Measurements from ENCODE around the gene CARNS1.

CARNS1 gene

DNA sequence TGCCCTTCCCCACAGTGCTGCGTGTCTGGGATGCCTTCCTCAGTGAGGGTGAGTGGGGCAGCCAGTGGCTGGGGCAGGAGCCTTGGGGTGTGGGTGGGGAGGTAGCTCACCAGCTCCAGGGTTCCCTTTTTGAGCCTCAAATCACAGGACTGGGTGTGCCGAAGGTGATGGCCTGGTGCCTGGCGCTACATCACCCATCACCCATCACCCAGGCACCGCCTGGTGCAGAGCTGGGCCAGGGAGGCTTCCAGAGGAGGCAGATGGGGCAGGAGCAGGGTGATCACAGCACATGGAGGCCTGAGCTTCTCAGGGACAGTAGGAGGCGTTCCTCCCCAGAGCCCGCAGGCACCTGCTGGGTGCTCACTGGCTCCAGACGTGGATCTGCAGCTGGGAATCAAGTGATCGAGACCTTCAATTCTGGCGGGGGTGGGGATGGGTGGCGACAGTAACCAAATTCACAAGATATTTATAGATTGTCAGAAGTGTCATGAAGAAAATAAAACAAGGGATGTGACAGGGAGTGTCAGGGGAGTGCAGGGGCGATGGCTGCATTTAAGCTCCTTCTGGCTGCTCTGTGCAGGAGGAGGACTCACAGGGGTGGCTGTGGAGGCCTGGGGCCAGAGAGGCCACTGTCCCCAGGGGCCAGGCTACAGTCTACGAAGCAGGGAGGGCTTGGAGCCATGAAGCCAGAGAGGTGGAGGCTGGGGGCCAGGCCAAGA is 8.3 kb upstream of the CARNS1 start:
- no peak for DNase-seq (ENCODE audit: low spot score)
- no peak overlapping the region for H3K9ac ChIP-seq (ENCODE audit: low read depth, low read length, poor library complexity)

GRCh38 chr11:67407688-67408163 is 7.8 kb upstream of the CARNS1 start:
- Histone ChIP-seq H2BK12ac (ENCODE audit: low read length) (no peak overlapping the region), H3K4me1 (ENCODE audit: control insufficient read depth in 2 of 2, insufficient read depth in 1 of 2, low read depth in 1 of 2, low read length in 2 of 2) (peaks cover 15 to 21% of the 10 kb centered on the region in 2 donors), H3K27ac (replicated peaks; ENCODE audit: low read length) (no peak overlapping the region), H3K14ac (ENCODE audit: low read length) (no peak overlapping the region), H3K27me3 (ENCODE audit: control insufficient read depth in 3 of 3, insufficient read depth in 3 of 3, low read depth in 1 of 3, low read length in 3 of 3) (no peaks in the 10 kb centered on the region), H2BK5ac (ENCODE audit: low read length) (no peak overlapping the region), H2AK5ac (ENCODE audit: low read depth, low read length) (no peak overlapping the region), H3K18ac (ENCODE audit: low read length) (no peak overlapping the region), H3K9ac (ENCODE audit: low read depth, low read length, poor library complexity) (no peak overlapping the region), H3K4me3 (ENCODE audit: low read length in 2 of 2) (no peak overlapping the region), H2BK120ac (ENCODE audit: low read depth, low read length) (no peak overlapping the region), H3K36me3 (replicated peaks in 1 of 2; ENCODE audit: control insufficient read depth in 2 of 2, insufficient read depth in 2 of 2, low read length in 2 of 2) (no peaks in the 10 kb centered on the region), H3K4me2 (ENCODE audit: insufficient read depth, low read length, poor library complexity, severe bottlenecking) (no peak overlapping the region), H4K8ac (ENCODE audit: low read depth, low read length) (no peak overlapping the region), H3K23ac (ENCODE audit: low read depth, low read length, poor library complexity) (no peak overlapping the region), H2AFZ (ENCODE audit: low read length) (no peak overlapping the region), H2BK15ac (ENCODE audit: low read length) (no peak overlapping the region), H3K9me3 (replicated peaks in 1 of 2; ENCODE audit: control insufficient read depth in 2 of 2, insufficient read depth in 1 of 2, low read depth in 1 of 2, low read length in 2 of 2) (no peaks in the 10 kb centered on the region), H3K79me1 (ENCODE audit: low read depth, low read length) (peaks cover 2% of the 10 kb centered on the region), H3K4ac (ENCODE audit: low read length) (no peak overlapping the region), H4K91ac (ENCODE audit: low read depth, low read length, poor library complexity) (no peak overlapping the region)
- no CpG with 5 or more reads among the region's 12 CpGs for WGBS, 2 donors (ENCODE audit: extremely low coverage in 2 of 2, insufficient read length in 2 of 2, insufficient replicate concordance in 1 of 2)
- no peak for DNase-seq (ENCODE audit: low spot score)

More for the DNA sequence above, 8.3 kb upstream of the CARNS1 start:
- Histone ChIP-seq H3K23ac (ENCODE audit: low read depth, low read length, poor library complexity) (peak overlapping the region; percentile 80), H3K18ac (ENCODE audit: low read length) (peak overlapping the region; percentile 64), H3K14ac (ENCODE audit: low read length) (peak overlapping the region; percentile 38), H2AFZ (ENCODE audit: low read length) (no peak overlapping the region), H2BK5ac (ENCODE audit: low read length) (peak overlapping the region; percentile 53), H3K27me3 (ENCODE audit: control insufficient read depth in 3 of 3, insufficient read depth in 3 of 3, low read depth in 1 of 3, low read length in 3 of 3) (no peaks in the 10 kb centered on the region), H3K4me2 (ENCODE audit: insufficient read depth, low read length, poor library complexity, severe bottlenecking) (no peak overlapping the region), H3K4me3 (ENCODE audit: low read length in 2 of 2) (no peak overlapping the region), H4K8ac (ENCODE audit: low read depth, low read length) (no peak overlapping the region), H3K9me3 (replicated peaks in 1 of 2; ENCODE audit: control insufficient read depth in 2 of 2, insufficient read depth in 1 of 2, low read depth in 1 of 2, low read length in 2 of 2) (no peaks in the 10 kb centered on the region), H2BK120ac (ENCODE audit: low read depth, low read length) (peak overlapping the region; percentile 47), H3K4me1 (ENCODE audit: control insufficient read depth in 2 of 2, insufficient read depth in 1 of 2, low read depth in 1 of 2, low read length in 2 of 2) (peaks cover 16 to 24% of the 10 kb centered on the region in 2 donors), H3K27ac (replicated peaks; ENCODE audit: low read length) (no peak overlapping the region), H2BK15ac (ENCODE audit: low read length) (peak overlapping the region; percentile 67), H3K79me1 (ENCODE audit: low read depth, low read length) (peaks cover 2% of the 10 kb centered on the region), H3K36me3 (replicated peaks in 1 of 2; ENCODE audit: control insufficient read depth in 2 of 2, insufficient read depth in 2 of 2, low read length in 2 of 2) (no peaks in the 10 kb centered on the region), H2BK12ac (ENCODE audit: low read length) (peak overlapping the region; percentile 22), H3K4ac (ENCODE audit: low read length) (peak overlapping the region; percentile 53), H4K91ac (ENCODE audit: low read depth, low read length, poor library complexity) (no peak overlapping the region), H2AK5ac (ENCODE audit: low read depth, low read length) (peak overlapping the region; percentile 90)
- no CpG with 5 or more reads among the region's 12 CpGs for WGBS, 2 donors (ENCODE audit: extremely low coverage in 2 of 2, insufficient read length in 2 of 2, insufficient replicate concordance in 1 of 2)

DNA sequence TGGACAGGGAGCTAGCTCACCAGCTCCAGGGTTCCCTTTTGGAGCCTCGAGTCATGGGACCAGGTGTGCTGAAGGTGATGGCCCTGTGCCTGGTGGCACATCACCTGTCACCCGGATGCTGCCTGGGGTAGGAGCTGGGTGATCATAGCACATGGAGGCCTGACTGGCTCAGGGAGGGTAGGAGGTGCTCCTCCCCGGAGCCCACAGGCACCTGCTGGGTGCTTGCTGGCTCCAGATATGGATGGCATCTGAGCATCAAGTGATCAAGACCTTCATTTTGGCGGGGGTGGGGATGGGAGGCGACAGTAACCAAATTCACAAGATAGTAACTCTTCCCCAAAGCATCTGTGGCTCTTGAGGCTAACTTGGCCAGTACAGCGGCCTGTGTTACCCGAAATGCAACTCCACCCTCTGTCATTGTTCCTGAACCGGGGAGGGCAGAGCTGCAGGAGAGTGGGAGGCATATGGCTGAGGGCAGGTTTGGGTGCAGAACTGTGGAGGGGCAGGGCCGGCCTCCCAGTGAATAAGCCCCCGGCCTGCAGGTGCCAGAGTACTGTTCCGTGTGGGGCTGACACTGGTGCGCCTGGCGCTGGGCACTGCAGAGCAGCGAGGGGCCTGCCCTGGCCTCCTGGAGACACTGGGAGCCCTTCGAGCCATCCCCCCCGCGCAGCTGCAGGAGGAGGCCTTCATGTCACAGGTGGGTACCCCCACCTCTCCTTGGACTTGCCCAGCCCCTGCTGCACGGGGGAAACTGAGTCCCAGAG is 6.9 kb upstream of the CARNS1 start:
- Histone ChIP-seq H3K27ac (replicated peaks; ENCODE audit: low read length) (no peak overlapping the region), H3K23ac (ENCODE audit: low read depth, low read length, poor library complexity) (no peak overlapping the region), H3K4me1 (ENCODE audit: control insufficient read depth in 2 of 2, insufficient read depth in 1 of 2, low read depth in 1 of 2, low read length in 2 of 2) (peaks cover 14 to 15% of the 10 kb centered on the region in 2 donors), H2AFZ (ENCODE audit: low read length) (no peak overlapping the region), H2AK5ac (ENCODE audit: low read depth, low read length) (peak overlapping the region; percentile 92), H3K4ac (ENCODE audit: low read length) (no peak overlapping the region), H3K79me1 (ENCODE audit: low read depth, low read length) (peaks cover 2% of the 10 kb centered on the region), H3K18ac (ENCODE audit: low read length) (peak overlapping the region; percentile 40), H3K27me3 (ENCODE audit: control insufficient read depth in 3 of 3, insufficient read depth in 3 of 3, low read depth in 1 of 3, low read length in 3 of 3) (no peaks in the 10 kb centered on the region), H3K14ac (ENCODE audit: low read length) (no peak overlapping the region), H3K9me3 (replicated peaks in 1 of 2; ENCODE audit: control insufficient read depth in 2 of 2, insufficient read depth in 1 of 2, low read depth in 1 of 2, low read length in 2 of 2) (no peaks in the 10 kb centered on the region), H4K8ac (ENCODE audit: low read depth, low read length) (no peak overlapping the region), H3K36me3 (replicated peaks in 1 of 2; ENCODE audit: control insufficient read depth in 2 of 2, insufficient read depth in 2 of 2, low read length in 2 of 2) (no peaks in the 10 kb centered on the region), H4K91ac (ENCODE audit: low read depth, low read length, poor library complexity) (peak overlapping the region; percentile 48), H2BK5ac (ENCODE audit: low read length) (peak overlapping the region; percentile 57), H3K9ac (ENCODE audit: low read depth, low read length, poor library complexity) (peak overlapping the region; percentile 37), H2BK12ac (ENCODE audit: low read length) (peak overlapping the region; percentile 32), H2BK15ac (ENCODE audit: low read length) (peak overlapping the region; percentile 47), H2BK120ac (ENCODE audit: low read depth, low read length) (peak overlapping the region; percentile 49), H3K4me2 (ENCODE audit: insufficient read depth, low read length, poor library complexity, severe bottlenecking) (no peak overlapping the region), H3K4me3 (ENCODE audit: low read length in 2 of 2) (no peak overlapping the region)
- DNase-seq (ENCODE audit: low spot score), result no peak
- no CpG with 5 or more reads among the region's 18 CpGs for WGBS, 2 donors (ENCODE audit: extremely low coverage in 2 of 2, insufficient read length in 2 of 2, insufficient replicate concordance in 1 of 2)

DNA sequence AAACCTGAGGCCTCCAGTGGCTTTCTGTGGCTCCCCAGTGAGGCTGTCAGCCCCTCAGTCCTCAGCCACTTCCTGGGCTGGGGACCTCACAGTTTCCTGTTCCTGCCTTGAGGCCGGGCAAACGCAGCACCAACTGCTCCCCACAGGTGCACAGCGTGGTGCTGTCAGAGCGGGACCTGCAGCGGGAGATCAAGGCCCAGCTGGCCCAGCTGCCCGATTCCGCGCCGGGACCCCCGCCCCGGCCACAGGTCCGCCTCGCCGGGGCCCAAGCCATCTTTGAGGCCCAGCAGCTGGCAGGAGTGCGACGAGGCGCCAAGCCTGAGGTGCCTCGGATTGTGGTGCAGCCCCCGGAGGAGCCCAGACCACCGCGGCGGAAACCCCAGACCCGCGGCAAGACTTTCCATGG is 6.2 kb upstream of the CARNS1 start:
- no peaks in the 10 kb centered on the region for H3K27me3 ChIP-seq (ENCODE audit: control insufficient read depth in 3 of 3, insufficient read depth in 3 of 3, low read depth in 1 of 3, low read length in 3 of 3)
- no peak overlapping the region for H3K14ac ChIP-seq (ENCODE audit: low read length)
- peak overlapping the region; percentile 57 for H2AK5ac ChIP-seq (ENCODE audit: low read depth, low read length)
- H3K9me3 ChIP-seq (replicated peaks in 1 of 2; ENCODE audit: control insufficient read depth in 2 of 2, insufficient read depth in 1 of 2, low read depth in 1 of 2, low read length in 2 of 2), result no peaks in the 10 kb centered on the region
- H3K36me3 ChIP-seq (replicated peaks in 1 of 2; ENCODE audit: control insufficient read depth in 2 of 2, insufficient read depth in 2 of 2, low read length in 2 of 2), result no peaks in the 10 kb centered on the region
- no peak overlapping the region for H3K4ac ChIP-seq (ENCODE audit: low read length)
- H3K9ac ChIP-seq (ENCODE audit: low read depth, low read length, poor library complexity), result no peak overlapping the region
- no peak overlapping the region for H4K8ac ChIP-seq (ENCODE audit: low read depth, low read length)
- peak overlapping the region; percentile 45 for H2BK15ac ChIP-seq (ENCODE audit: low read length)
- H3K23ac ChIP-seq (ENCODE audit: low read depth, low read length, poor library complexity), result no peak overlapping the region
- H2BK12ac ChIP-seq (ENCODE audit: low read length), result no peak overlapping the region
- H3K18ac ChIP-seq (ENCODE audit: low read length), result peak overlapping the region; percentile 50
- H2BK120ac ChIP-seq (ENCODE audit: low read depth, low read length), result peak overlapping the region; percentile 49
- peaks cover 2% of the 10 kb centered on the region for H3K79me1 ChIP-seq (ENCODE audit: low read depth, low read length)
- H3K4me3 ChIP-seq (ENCODE audit: low read length in 2 of 2), result no peak overlapping the region
- no peak overlapping the region for H3K4me2 ChIP-seq (ENCODE audit: insufficient read depth, low read length, poor library complexity, severe bottlenecking)
- no peak overlapping the region for H2AFZ ChIP-seq (ENCODE audit: low read length)
- whole genome bisulfite sequencing, 2 donors (ENCODE audit: extremely low coverage in 2 of 2, insufficient read length in 2 of 2, insufficient replicate concordance in 1 of 2), result no CpG with 5 or more reads among the region's 24 CpGs
- no peak overlapping the region for H4K91ac ChIP-seq (ENCODE audit: low read depth, low read length, poor library complexity)
- peaks cover 8 to 15% of the 10 kb centered on the region in 2 donors for H3K4me1 ChIP-seq (ENCODE audit: control insufficient read depth in 2 of 2, insufficient read depth in 1 of 2, low read depth in 1 of 2, low read length in 2 of 2)
- no peak for DNase-seq (ENCODE audit: low spot score)
- H2BK5ac ChIP-seq (ENCODE audit: low read length), result no peak overlapping the region
- no peak overlapping the region for H3K27ac ChIP-seq (replicated peaks; ENCODE audit: low read length)

Measured in neuronal stem cell (in vitro differentiated cells).